Fibroblast of skin of abdomen (primary cell): ENCODE data around the gene EEFSEC. TPM values are rescaled to one million over a fixed set of nuclear protein-coding genes. Genes with fewer than 3 reads are reported as not detected.

Experiments
- DNase-seq: peaks from one replicate; pipeline ENCODE4 v3.0.0-alpha.2; 2013
- polyA plus RNA-seq, 2 experiments: library from polyadenylated mRNA; unstranded; fragments of 120-200 nt; gene quantifications; one replicate each; pipeline ENCODE4 v1.2.1, GENCODE V29; 2013; ENCODE audit not compliant: insufficient read length in 2 of 2

The EEFSEC gene
- 14.6 TPM for polyA plus RNA-seq (2013, experiment 1 of 2; ENCODE audit: insufficient read length)
- 15.4 TPM for polyA plus RNA-seq (2013, experiment 2 of 2; ENCODE audit: insufficient read length)

GRCh38 chr3:128153156-128154041 lies at the start of gene EEFSEC:
Gene EEFSEC (plus strand): TSS chr3:128153481. CDS start chr3:128153508, 27 bp downstream.
- DNase-seq = peak; percentile 75

- no peak for DNase-seq
Measured at GRCh38 chr3:128107834-128108233, 45.4 kb upstream of the EEFSEC start.

- no peak for DNase-seq
Measured at GRCh38 chr3:128111147-128111546, 42.1 kb upstream of the EEFSEC start.

- peak; percentile 80 for DNase-seq
Measured at GRCh38 chr3:128112357-128112968, 40.8 kb upstream of the EEFSEC start.

GRCh38 chr3:128113817-128114794 lies 39.2 kb upstream of the EEFSEC start:
- DNase-seq = no peak

GRCh38 chr3:128122013-128122412 lies 31.3 kb upstream of the EEFSEC start:
- DNase-seq = no peak

- no peak for DNase-seq
Measured at GRCh38 chr3:128123156-128123537, 30.1 kb upstream of the EEFSEC start.

GRCh38 chr3:128123538-128124368 lies 29.5 kb upstream of the EEFSEC start, which contains the start of gene RUVBL1:
Gene RUVBL1 (minus strand): TSS chr3:128123812. CDS start chr3:128123724, 88 bp downstream.
- peak; percentile 98 for DNase-seq

- DNase-seq = no peak
Measured at GRCh38 chr3:128127236-128127635, 26.0 kb upstream of the EEFSEC start.

- DNase-seq = no peak
Measured at GRCh38 chr3:128128251-128128650, 25.0 kb upstream of the EEFSEC start.

GRCh38 chr3:128131897-128132646 lies 21.2 kb upstream of the EEFSEC start:
- DNase-seq = no peak

- DNase-seq = peak; percentile 69
Measured at GRCh38 chr3:128133273-128133883, 19.9 kb upstream of the EEFSEC start.

GRCh38 chr3:128143496-128143895 lies 9.8 kb upstream of the EEFSEC start:
- no peak for DNase-seq

- DNase-seq = no peak
Measured at GRCh38 chr3:128144512-128145187, 8.6 kb upstream of the EEFSEC start.

GRCh38 chr3:128145279-128145678 lies 8.0 kb upstream of the EEFSEC start:
- DNase-seq = no peak

- no peak for DNase-seq
Measured at GRCh38 chr3:128146201-128146600, 7.1 kb upstream of the EEFSEC start.

GRCh38 chr3:128149650-128150049 lies 3.6 kb upstream of the EEFSEC start:
- DNase-seq = no peak

GRCh38 chr3:128151758-128152274 lies 1.5 kb upstream of the EEFSEC start:
- DNase-seq = no peak

- DNase-seq = no peak
Measured at GRCh38 chr3:128152419-128153155, 694 bp upstream of the EEFSEC start.
